HG03135 (cell line): ENCODE measurements around the gene RPS29.
"Not testable (repeated sequence)": the region's sequence is repeated elsewhere in the genome, so short reads cannot be mapped to it uniquely, and the experiment has no call there.

Experiments
- ATAC-seq: cut with Tn5 transposase; IDR thresholded peaks from one replicate; pipeline ENCODE4 v1.9.1; 2021; ENCODE audit warnings: mild to moderate bottlenecking, moderate library complexity; ENCODE audit not compliant: unreplicated experiment

RPS29 gene

GRCh38 chr14:49585803-49586672 is at the start of gene RPS29:
Gene RPS29 (minus strand): TSS chr14:49586380. CDS start chr14:49586346, 34 bp downstream.
- ATAC-seq: peak; percentile 88

DNA sequence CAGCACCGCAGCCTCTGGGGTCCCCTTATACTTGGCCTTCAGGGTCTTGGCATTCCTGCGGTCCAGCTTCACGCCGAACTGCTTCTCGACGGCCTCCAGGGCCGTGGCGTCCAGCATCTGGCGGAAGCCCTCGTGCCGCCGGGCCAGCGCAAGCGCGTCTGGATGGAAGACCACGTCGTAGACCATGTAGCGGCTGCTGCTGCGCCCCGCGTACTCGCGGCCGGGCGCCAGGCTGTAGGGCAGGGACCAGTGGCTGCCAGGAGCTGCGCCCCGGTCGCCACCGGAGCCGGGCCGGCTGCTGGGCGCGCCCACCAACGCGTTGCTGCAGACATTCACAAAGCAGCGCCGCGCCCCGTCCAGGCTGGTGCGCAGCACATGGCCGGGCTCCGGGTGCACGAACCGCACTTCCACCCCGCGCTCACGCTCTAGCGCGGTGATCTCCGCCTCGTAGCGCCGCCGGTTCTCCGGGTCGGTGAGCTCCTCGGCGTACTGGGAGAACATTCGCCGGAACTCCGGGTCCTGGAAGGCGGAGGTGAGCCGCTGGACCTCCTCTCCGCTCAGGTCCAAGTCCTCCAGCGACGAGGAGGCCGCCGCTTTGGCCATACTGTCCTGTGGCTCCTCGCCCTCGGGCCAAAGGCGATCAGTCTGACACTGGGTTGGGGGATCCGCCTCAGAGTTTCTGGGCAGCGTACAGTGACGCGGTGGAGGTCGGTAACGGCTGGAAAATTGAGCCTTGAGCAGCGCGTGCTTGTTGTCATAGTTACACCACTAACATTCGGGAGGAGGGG is 48.6 kb upstream of the RPS29 start, which contains the start of gene DNAAF2:
TSS of gene DNAAF2 (minus strand) at position 698 of the 788 bp plus-strand sequence. CDS start at position 603, 95 bp downstream.
- peak; percentile 34 for ATAC-seq

DNA sequence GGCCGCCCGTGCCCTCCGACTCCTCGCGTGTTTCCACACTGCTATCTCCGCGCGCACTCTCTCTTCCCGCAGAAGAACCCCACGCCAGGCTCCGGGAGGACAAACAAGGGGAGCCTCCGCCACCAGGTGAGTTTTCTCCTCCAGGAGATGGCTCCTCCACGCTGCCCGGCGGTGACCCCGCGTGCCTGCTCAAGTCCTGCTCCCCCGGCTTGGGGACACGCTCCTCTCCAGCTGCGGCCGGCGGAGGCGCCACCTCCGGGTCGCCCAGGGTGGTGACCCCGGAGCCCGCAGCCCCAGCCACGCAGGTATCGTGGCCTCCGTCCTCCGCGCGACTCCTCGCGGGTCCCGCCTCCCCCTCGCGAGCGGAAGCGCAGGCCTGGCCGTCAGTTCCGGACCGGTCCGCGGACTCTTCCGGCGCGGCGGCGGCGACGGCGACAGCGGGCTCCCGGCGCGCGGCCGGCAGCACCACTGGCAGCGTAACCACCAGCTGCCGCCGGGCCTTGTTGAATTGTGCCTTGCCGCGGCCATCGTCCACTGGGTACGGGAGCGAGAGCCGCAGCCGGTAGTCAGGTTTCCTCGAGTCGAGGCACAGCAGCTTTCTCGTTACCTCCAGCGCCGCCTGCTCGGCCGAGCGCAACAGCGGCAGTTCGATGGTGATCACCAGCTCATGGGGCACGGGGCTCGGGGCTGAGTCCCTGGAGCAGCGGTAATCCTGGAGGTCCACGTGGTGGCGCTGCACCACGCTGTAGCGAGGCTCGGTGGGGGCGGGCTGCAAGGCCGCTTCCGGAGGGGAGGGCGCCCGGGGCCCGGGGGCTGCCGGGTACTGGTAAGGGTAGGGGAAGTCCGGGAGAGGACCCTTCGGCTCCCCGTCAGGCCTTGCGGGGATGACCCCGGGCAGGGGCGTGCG is 47.7 kb upstream of the RPS29 start:
- ATAC-seq: peak; percentile 70

DNA sequence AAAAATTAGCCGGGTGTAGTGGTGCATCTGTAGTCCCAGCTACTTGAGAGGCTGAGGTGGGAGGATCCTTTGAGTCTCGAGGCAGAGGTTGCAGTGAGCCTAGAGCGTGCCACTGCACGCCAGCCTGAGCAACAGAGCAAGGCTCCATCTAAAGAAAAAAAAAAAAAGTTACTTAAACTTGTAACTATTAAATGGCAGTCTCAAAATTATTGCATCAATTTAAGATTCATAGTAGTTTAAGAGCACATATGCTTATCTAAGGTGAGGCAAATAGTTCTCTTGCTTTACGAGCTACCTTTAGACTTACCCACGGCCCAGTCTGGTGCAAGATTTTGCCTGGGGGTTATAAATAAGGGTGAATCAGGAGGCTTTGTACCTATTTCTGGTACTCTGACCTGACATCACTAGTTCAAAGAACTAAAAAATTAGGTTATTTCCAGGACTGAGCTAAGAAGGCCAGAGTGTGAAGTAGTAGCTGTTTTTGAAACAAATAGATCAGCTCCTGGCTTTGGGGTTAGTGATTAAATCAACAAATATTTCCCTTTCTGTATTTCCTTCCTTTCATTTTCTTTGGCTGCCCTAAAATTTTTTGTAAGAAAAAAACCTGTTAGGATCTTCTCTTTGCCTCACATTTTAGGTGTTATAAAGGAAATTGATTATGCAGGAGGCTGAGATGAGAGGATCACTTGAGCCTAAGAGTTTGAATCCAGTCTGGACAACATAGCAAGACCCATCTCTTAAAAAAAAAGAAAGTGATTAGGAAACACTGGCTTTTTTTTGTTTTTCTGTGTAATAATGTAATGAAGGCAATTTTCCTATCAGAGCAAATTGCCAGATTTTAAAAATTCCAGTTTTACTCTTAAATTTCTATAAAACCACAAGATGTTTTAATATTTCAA is 38.0 kb upstream of the RPS29 start:
- ATAC-seq: no peak

DNA sequence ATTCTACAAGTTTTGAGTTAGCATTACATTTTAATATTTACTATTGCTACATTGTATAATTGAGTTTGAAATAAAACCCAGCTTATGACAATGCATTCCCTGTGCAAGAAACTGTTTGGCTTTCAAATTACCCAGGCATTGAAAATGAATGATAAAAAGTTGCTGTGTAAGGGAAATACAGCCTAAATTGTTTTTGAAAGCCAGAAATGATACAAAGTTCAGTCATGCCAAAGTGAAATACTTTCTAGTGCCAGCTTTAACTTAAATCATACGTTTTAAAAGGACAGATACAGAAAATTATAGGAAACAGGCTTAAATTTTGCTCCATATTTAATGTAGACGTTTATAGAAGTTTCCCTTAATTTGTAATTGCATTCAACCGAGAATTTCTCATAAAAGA is 37.2 kb upstream of the RPS29 start:
- no peak for ATAC-seq

DNA sequence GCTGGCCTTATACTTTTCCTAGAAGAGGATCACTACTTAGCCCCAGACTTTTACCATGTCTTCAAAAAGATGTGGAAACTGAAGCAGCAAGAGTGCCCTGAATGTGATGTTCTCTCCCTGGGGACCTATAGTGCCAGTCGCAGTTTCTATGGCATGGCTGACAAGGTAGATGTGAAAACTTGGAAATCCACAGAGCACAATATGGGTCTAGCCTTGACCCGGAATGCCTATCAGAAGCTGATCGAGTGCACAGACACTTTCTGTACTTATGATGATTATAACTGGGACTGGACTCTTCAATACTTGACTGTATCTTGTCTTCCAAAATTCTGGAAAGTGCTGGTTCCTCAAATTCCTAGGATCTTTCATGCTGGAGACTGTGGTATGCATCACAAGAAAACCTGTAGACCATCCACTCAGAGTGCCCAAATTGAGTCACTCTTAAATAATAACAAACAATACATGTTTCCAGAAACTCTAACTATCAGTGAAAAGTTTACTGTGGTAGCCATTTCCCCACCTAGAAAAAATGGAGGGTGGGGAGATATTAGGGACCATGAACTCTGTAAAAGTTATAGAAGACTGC is 35.9 kb upstream of the RPS29 start:
- no peak for ATAC-seq

DNA sequence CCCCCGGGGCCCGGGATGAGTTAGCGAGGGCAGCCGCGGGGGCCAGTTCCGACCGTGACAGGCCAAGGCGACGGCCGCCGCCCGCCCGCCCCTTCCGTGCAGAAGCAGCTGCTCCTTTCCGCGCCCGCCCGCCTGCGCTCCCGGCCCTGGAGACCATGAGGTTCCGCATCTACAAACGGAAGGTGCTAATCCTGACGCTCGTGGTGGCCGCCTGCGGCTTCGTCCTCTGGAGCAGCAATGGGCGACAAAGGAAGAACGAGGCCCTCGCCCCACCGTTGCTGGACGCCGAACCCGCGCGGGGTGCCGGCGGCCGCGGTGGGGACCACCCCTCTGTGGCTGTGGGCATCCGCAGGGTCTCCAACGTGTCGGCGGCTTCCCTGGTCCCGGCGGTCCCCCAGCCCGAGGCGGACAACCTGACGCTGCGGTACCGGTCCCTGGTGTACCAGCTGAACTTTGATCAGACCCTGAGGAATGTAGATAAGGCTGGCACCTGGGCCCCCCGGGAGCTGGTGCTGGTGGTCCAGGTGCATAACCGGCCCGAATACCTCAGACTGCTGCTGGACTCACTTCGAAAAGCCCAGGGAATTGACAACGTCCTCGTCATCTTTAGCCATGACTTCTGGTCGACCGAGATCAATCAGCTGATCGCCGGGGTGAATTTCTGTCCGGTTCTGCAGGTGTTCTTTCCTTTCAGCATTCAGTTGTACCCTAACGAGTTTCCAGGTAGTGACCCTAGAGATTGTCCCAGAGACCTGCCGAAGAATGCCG is 35.1 kb upstream of the RPS29 start:
- ATAC-seq: peak; percentile 33

- peak; percentile 93 for ATAC-seq
Observed at GRCh38 chr14:49620182-49621113, 34.3 kb upstream of the RPS29 start, which contains the start of the genes MGAT2 and RPL36AL. Gene MGAT2 (plus strand): TSS chr14:49620799. CDS start chr14:49621269, 470 bp downstream. Gene RPL36AL (minus strand): TSS chr14:49620626. CDS start chr14:49619104, 1,522 bp downstream.

GRCh38 chr14:49619730-49620129 is 33.5 kb upstream of the RPS29 start:
- ATAC-seq: no peak

GRCh38 chr14:49619273-49619672 is 33.1 kb upstream of the RPS29 start:
- not testable (repeated sequence) for ATAC-seq

- ATAC-seq: no peak
Observed at GRCh38 chr14:49617852-49618519, 31.8 kb upstream of the RPS29 start.

DNA sequence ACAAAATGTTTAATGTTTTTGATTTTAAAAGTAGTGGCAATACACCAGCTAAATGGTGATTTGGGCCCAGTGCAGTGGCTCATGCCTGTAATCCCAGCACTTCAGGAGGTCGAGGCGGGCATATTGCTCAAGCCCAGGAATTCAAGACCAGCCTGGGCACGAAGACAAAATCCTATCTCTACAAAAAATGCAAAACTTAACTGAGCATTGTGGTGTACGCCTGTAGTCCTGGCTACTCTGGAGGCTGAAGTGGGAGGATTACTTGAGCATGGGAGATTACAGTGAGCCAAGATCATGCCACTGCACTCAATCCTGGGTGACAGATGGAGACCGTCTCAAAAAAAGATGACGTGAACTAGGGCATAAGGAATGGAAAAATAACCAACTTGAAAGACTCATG is 29.6 kb upstream of the RPS29 start:
- ATAC-seq: no peak

DNA sequence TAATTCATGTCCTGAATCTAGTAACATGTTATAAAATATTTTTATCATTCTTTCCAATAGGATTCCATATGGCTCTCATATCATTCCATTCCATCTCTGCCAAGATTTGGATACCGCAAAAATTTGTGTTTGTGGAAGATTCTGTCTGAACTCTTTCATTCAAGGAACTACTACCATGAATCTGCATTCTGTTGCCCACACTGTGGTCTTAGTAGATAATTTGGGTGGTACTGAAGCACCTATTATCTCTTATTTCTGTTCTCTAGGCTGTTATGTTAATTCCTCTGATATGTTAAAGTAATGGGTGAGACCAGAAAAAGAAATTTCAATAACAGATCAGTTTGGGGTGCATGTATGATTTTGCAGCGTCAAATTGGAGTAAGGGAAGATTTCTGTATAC is 28.0 kb upstream of the RPS29 start:
- no peak for ATAC-seq

DNA sequence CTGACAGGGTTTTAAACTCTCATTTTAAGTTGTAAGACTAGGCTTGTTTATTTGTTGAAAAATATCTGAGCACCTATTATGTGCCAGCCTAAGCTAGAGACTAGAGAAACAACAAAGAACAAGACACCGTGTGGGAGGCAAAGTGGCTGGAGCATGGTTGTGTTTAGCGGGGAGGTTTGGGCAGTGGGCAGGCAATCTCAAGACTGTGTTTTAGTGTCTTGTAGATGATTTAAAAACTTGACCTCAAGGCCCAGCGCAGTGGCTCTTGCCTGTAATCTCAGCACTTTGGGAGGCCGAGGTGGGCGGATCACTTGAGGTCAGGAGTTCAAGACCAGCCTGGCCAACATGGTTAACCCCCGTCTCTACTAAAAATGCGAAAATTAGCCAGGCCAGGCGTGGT is 26.5 kb upstream of the RPS29 start:
- ATAC-seq: no peak

- no peak for ATAC-seq
Observed at GRCh38 chr14:49612251-49612650, 26.1 kb upstream of the RPS29 start.

DNA sequence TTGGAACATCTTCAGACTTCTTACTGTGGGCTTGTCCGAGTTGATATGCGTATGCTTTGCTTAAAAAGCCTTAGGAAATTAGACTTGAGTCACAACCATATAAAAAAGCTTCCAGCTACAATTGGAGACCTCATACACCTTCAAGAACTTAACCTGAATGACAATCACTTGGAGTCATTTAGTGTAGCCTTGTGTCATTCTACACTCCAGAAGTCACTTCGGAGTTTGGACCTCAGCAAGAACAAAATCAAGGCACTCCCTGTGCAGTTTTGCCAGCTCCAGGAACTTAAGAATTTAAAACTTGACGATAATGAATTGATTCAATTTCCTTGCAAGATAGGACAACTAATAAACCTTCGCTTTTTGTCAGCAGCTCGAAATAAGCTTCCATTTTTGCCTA is 21.4 kb upstream of the RPS29 start:
- ATAC-seq: no peak
